ENCODE results near the gene GRM8. TPM values are rescaled to one million over a fixed set of nuclear protein-coding genes. Genes with fewer than 3 reads are reported as not detected.
"Not testable (repeated sequence)": the region's sequence is repeated elsewhere in the genome, so short reads cannot be mapped to it uniquely, and the experiment has no call there.

The GRM8 gene
- total RNA-seq, 1 donor from 2014 or later = 0.51 TPM

- no peaks in the 10 kb centered on the region for H3K36me3 Mint-ChIP-seq (ENCODE audit: unreplicated experiment)
- H3K9me3 Mint-ChIP-seq (ENCODE audit: unreplicated experiment) = no peaks in the 10 kb centered on the region
- H3K27me3 Mint-ChIP-seq (ENCODE audit: unreplicated experiment) = no peaks in the 10 kb centered on the region
- H3K4me3 Mint-ChIP-seq (ENCODE audit: unreplicated experiment) = no peak overlapping the region
- H3K4me1 Mint-ChIP-seq (ENCODE audit: unreplicated experiment) = no peaks in the 10 kb centered on the region
- no peak overlapping the region for H3K27ac Mint-ChIP-seq (ENCODE audit: unreplicated experiment)
- TF ChIP-seq CTCF (IDR thresholded peaks at IDR 0.05) = no peak
- DNase-seq (ENCODE audit: extremely low spot score, unreplicated experiment) = no peak
Observed at GRCh38 chr7:126940723-126941307, 311.9 kb downstream of the GRM8 start.

GRCh38 chr7:126937171-126937570 is 315.6 kb downstream of the GRM8 start:
- no peak for TF ChIP-seq CTCF (IDR thresholded peaks at IDR 0.05)
- H3K27me3 Mint-ChIP-seq (ENCODE audit: unreplicated experiment) = no peaks in the 10 kb centered on the region

GRCh38 chr7:126931581-126931980 is 321.2 kb downstream of the GRM8 start:
- H3K27ac Mint-ChIP-seq (ENCODE audit: unreplicated experiment) = no peak overlapping the region
- H3K36me3 Mint-ChIP-seq (ENCODE audit: unreplicated experiment) = no peaks in the 10 kb centered on the region
- H3K4me1 Mint-ChIP-seq (ENCODE audit: unreplicated experiment) = no peaks in the 10 kb centered on the region
- H3K9me3 Mint-ChIP-seq (ENCODE audit: unreplicated experiment) = no peaks in the 10 kb centered on the region
- no peak for DNase-seq (ENCODE audit: extremely low spot score, unreplicated experiment)
- H3K27me3 Mint-ChIP-seq (ENCODE audit: unreplicated experiment) = no peaks in the 10 kb centered on the region
- H3K4me3 Mint-ChIP-seq (ENCODE audit: unreplicated experiment) = no peak overlapping the region
- TF ChIP-seq CTCF (IDR thresholded peaks at IDR 0.05) = no peak

More at GRCh38 chr7:126937171-126937570, 315.6 kb downstream of the GRM8 start:
- H3K9me3 Mint-ChIP-seq (ENCODE audit: unreplicated experiment) = no peaks in the 10 kb centered on the region
- H3K4me1 Mint-ChIP-seq (ENCODE audit: unreplicated experiment) = no peaks in the 10 kb centered on the region
- H3K36me3 Mint-ChIP-seq (ENCODE audit: unreplicated experiment) = no peaks in the 10 kb centered on the region
- no peak overlapping the region for H3K4me3 Mint-ChIP-seq (ENCODE audit: unreplicated experiment)
- H3K27ac Mint-ChIP-seq (ENCODE audit: unreplicated experiment) = no peak overlapping the region
- no peak for DNase-seq (ENCODE audit: extremely low spot score, unreplicated experiment)

- Mint-ChIP-seq H3K9me3 (ENCODE audit: unreplicated experiment) (no peaks in the 10 kb centered on the region), H3K4me1 (ENCODE audit: unreplicated experiment) (no peaks in the 10 kb centered on the region), H3K27me3 (ENCODE audit: unreplicated experiment) (no peaks in the 10 kb centered on the region), H3K27ac (ENCODE audit: unreplicated experiment) (no peak overlapping the region), H3K36me3 (ENCODE audit: unreplicated experiment) (no peaks in the 10 kb centered on the region), H3K4me3 (ENCODE audit: unreplicated experiment) (no peak overlapping the region)
- TF ChIP-seq CTCF (IDR thresholded peaks at IDR 0.05) = no peak
- no peak for DNase-seq (ENCODE audit: extremely low spot score, unreplicated experiment)
Observed at GRCh38 chr7:126930166-126930565, 322.6 kb downstream of the GRM8 start.

- no peaks in the 10 kb centered on the region for H3K4me1 Mint-ChIP-seq (ENCODE audit: unreplicated experiment)
- no peaks in the 10 kb centered on the region for H3K36me3 Mint-ChIP-seq (ENCODE audit: unreplicated experiment)
- no peak for TF ChIP-seq CTCF (IDR thresholded peaks at IDR 0.05)
- H3K27ac Mint-ChIP-seq (ENCODE audit: unreplicated experiment) = no peak overlapping the region
- DNase-seq (ENCODE audit: extremely low spot score, unreplicated experiment) = no peak
- no peaks in the 10 kb centered on the region for H3K27me3 Mint-ChIP-seq (ENCODE audit: unreplicated experiment)
- no peak overlapping the region for H3K4me3 Mint-ChIP-seq (ENCODE audit: unreplicated experiment)
- no peaks in the 10 kb centered on the region for H3K9me3 Mint-ChIP-seq (ENCODE audit: unreplicated experiment)
Observed at GRCh38 chr7:126924477-126924876, 328.3 kb downstream of the GRM8 start.

GRCh38 chr7:126911627-126912026 is 341.1 kb downstream of the GRM8 start:
- not testable (repeated sequence) for H3K27me3 Mint-ChIP-seq (ENCODE audit: unreplicated experiment); H3K4me3 Mint-ChIP-seq (ENCODE audit: unreplicated experiment); DNase-seq (ENCODE audit: extremely low spot score, unreplicated experiment); H3K27ac Mint-ChIP-seq (ENCODE audit: unreplicated experiment); H3K36me3 Mint-ChIP-seq (ENCODE audit: unreplicated experiment); H3K4me1 Mint-ChIP-seq (ENCODE audit: unreplicated experiment); H3K9me3 Mint-ChIP-seq (ENCODE audit: unreplicated experiment)

- not testable (repeated sequence) for DNase-seq (ENCODE audit: extremely low spot score, unreplicated experiment)
Observed at GRCh38 chr7:126908564-126908963, 344.2 kb downstream of the GRM8 start.

GRCh38 chr7:126907657-126908056 is 345.1 kb downstream of the GRM8 start:
- not testable (repeated sequence) for H3K9me3 Mint-ChIP-seq (ENCODE audit: unreplicated experiment); H3K4me3 Mint-ChIP-seq (ENCODE audit: unreplicated experiment); H3K4me1 Mint-ChIP-seq (ENCODE audit: unreplicated experiment); H3K27me3 Mint-ChIP-seq (ENCODE audit: unreplicated experiment); DNase-seq (ENCODE audit: extremely low spot score, unreplicated experiment); H3K36me3 Mint-ChIP-seq (ENCODE audit: unreplicated experiment); H3K27ac Mint-ChIP-seq (ENCODE audit: unreplicated experiment)

More at GRCh38 chr7:126908564-126908963, 344.2 kb downstream of the GRM8 start:
- not testable (repeated sequence) for H3K9me3 Mint-ChIP-seq (ENCODE audit: unreplicated experiment); H3K4me3 Mint-ChIP-seq (ENCODE audit: unreplicated experiment); H3K36me3 Mint-ChIP-seq (ENCODE audit: unreplicated experiment); H3K27me3 Mint-ChIP-seq (ENCODE audit: unreplicated experiment); H3K4me1 Mint-ChIP-seq (ENCODE audit: unreplicated experiment); H3K27ac Mint-ChIP-seq (ENCODE audit: unreplicated experiment)
